Upper lobe of left lung (tissue), 6 donors: ENCODE measurements around the gene MARK3. TPM values are rescaled to one million over a fixed set of nuclear protein-coding genes. Genes with fewer than 3 reads are reported as not detected.

ENCODE experiments used
- ATAC-seq, 2 donors: fragments of 200-7000 bp; cut with Tn5 transposase; one replicate each; pipeline ENCODE4 v1.9.1; 2022; ENCODE audit warnings: mild to moderate bottlenecking in 2 of 2, moderate library complexity in 2 of 2; ENCODE audit not compliant: low FRiP score in 2 of 2
- DNase-seq, 2 donors: peaks; one replicate each; pipeline ENCODE4 v3.0.0-alpha.2; 2019 to 2020
- H3K27ac ChIP-seq, 4 donors: fragments of 200-600 bp; sonication (generic); one replicate each; pipeline ENCODE4 v1.5.1; 2016 to 2019
- H3K27me3 ChIP-seq, 4 donors: fragments of 200-600 bp; sonication (generic); one replicate each; pipeline ENCODE4 v1.5.1; 2017 to 2019
- H3K36me3 ChIP-seq, 4 donors: fragments of 200-600 bp; sonication (generic); one replicate each; pipeline ENCODE4 v1.5.1; 2016 to 2019
- H3K4me1 ChIP-seq, 4 donors: fragments of 200-600 bp; sonication (generic); one replicate each; pipeline ENCODE4 v1.5.1; 2018 to 2019
- H3K4me3 ChIP-seq, 4 donors: fragments of 200-600 bp; sonication (generic); one replicate each; pipeline ENCODE4 v1.5.1; 2017 to 2019; ENCODE audit warnings: mild to moderate bottlenecking in 2 of 4, moderate library complexity in 1 of 4
- H3K9me3 ChIP-seq, 4 donors: fragments of 200-600 bp; sonication (generic); one replicate each; pipeline ENCODE4 v1.5.1; 2018 to 2019
- EP300 ChIP-seq, 4 donors: sonication (generic); formaldehyde crosslinking; IDR thresholded peaks; one replicate each; pipeline ENCODE4 v1.5.1; 2017; ENCODE audit warnings: antibody characterized with exemption in 4 of 4, control low read depth in 2 of 4
- POLR2A ChIP-seq, 4 donors: fragments of 450-650 bp; IDR thresholded peaks; one replicate each; pipeline ENCODE4 v1.5.1; 2016 to 2017; ENCODE audit warnings: antibody characterized with exemption in 4 of 4, mild to moderate bottlenecking in 2 of 4
- POLR2AphosphoS5 ChIP-seq, 2 donors: sonication (generic); formaldehyde crosslinking; IDR thresholded peaks; one replicate each; pipeline ENCODE4 v1.5.1; 2017; ENCODE audit warnings: antibody characterized with exemption in 2 of 2
- WGBS, 2 donors: methylation state at CpG; one replicate each; pipeline ENCODE4 v1.1.5; 2017 to 2018; 5-methylcytosine and 5-hydroxymethylcytosine counted together
- total RNA-seq, 6 donors: library from RNA; depleted of rRNA in 4 of 6; stranded (reverse); fragments of >200 nt in 4 of 6; gene quantifications; one replicate each; pipeline versions ENCODE4 v1.1.0 to v1.2.1, GENCODE V29; 2016 to 2021
- TF ChIP-seq, protein P1 (sequence below), 6 experiments: fragments of 450-650 bp in 4 of 6; fragments of 200-600 bp in 2 of 6; sonication (generic) in 2 of 6; IDR thresholded peaks; one replicate each; pipeline ENCODE4 v1.5.1; 2016 to 2019; ENCODE audit warnings: antibody characterized with exemption in 6 of 6
- donor health status: DM: no; HTN: no; CAD: no; lungs with moderate emphysema.
- donor health status: DM: no; HTN: yes; CAD: no; lungs with severe emphysema.

MARK3 gene
- total RNA-seq, 6 donors from 2014 or later = 84.5 to 190 (median 132) TPM

DNA sequence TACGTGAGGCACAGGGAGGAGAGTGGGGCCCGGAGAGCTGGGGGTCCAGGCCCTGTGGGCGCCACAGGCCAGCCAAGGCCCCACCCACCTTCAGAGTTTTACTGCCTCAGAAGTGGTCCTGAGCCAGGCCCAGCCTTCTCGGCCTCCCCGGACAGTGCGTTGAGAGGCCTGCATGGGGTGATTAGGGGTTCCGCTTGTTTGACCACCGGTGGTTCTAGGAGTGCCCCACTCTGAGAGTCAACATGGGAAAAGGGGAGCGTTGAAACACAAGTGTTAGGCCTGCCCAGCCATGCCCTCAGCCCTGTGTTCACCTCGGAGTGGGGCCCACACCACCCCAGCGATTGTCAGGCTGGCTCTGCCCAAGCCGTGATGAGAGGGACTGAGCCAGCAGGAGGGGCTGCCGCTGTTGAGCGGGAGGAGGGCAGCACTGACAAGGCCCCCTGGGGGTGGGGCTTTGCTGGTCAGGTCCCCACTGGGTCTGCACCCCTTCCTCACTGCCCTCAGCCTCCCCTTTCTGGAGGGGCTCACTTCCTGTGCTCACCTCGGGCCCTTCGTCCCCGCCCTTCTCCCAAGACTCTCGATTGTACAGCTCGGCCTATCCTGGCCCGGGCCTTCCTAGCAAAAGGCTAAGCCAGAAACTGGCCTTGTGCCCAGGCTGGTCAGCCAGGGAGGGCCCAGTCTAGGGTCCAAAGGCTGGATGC lies 132.7 kb downstream of the MARK3 start:
- peak overlapping the region in 3 of 4 donors; percentile 43 to 61 (median 52) for H3K27ac ChIP-seq
- DNase-seq = no peak

DNA sequence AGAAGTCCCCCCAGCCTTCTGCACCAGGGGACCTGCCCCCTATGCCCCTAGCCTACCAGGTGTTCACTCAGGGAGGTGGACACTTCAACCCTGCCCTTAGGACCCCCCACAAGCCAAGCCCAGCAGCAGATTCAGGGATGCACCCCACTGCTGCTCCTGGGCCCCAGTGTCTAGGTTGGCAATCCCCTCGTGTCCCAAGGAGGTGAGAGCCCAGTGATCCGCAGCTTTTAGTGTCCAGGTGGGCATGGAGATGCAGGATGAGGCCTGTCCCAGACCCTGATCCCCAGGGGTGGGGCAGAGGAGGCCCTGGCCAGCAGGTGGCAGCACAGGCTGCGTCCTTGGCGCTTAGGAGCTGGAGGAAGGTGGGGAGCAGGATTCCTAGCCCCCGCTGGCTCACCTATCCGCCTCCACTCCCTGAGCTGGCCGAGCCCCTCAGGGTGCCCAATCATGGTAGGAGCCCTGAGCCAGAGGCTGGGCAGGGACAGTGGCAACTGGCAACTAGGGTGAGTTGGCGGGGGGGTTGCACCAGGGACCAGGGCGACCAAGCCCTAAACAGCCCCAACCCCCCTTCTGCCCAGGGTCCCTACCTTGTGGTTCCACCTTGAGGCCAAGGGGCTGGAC lies 133.3 kb downstream of the MARK3 start:
- no peaks in the 10 kb centered on the region for H3K9me3 ChIP-seq
- peaks cover 51 to 61% (median 55%) of the 10 kb centered on the region in 4 donors for H3K4me1 ChIP-seq
- no peak overlapping the region for H3K4me3 ChIP-seq
- 31 to 48% methylated on average over 2 to 8 of the region's 9 CpGs for WGBS, 2 donors
- peak; percentile 62 to 93 for DNase-seq
- peak; percentile 53 to 76 for ATAC-seq
- no peaks in the 10 kb centered on the region for H3K36me3 ChIP-seq
- H3K27me3 ChIP-seq = peaks cover 0 to 20% (median 11%) of the 10 kb centered on the region in 4 donors
- H3K27ac ChIP-seq = peak overlapping the region in 3 of 4 donors; percentile 43 to 61 (median 52)
- TF ChIP-seq POLR2AphosphoS5 (IDR thresholded peaks at IDR 0.05) = no peak
- TF ChIP-seq, protein P1, sequence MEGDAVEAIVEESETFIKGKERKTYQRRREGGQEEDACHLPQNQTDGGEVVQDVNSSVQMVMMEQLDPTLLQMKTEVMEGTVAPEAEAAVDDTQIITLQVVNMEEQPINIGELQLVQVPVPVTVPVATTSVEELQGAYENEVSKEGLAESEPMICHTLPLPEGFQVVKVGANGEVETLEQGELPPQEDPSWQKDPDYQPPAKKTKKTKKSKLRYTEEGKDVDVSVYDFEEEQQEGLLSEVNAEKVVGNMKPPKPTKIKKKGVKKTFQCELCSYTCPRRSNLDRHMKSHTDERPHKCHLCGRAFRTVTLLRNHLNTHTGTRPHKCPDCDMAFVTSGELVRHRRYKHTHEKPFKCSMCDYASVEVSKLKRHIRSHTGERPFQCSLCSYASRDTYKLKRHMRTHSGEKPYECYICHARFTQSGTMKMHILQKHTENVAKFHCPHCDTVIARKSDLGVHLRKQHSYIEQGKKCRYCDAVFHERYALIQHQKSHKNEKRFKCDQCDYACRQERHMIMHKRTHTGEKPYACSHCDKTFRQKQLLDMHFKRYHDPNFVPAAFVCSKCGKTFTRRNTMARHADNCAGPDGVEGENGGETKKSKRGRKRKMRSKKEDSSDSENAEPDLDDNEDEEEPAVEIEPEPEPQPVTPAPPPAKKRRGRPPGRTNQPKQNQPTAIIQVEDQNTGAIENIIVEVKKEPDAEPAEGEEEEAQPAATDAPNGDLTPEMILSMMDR (IDR thresholded peaks at IDR 0.05) = peak; percentile 79 to 93 (median 89)

More for the DNA sequence above, 132.7 kb downstream of the MARK3 start:
- peaks cover 53 to 63% (median 56%) of the 10 kb centered on the region in 4 donors for H3K4me1 ChIP-seq
- H3K36me3 ChIP-seq = no peaks in the 10 kb centered on the region
- peaks cover 0 to 14% (median 9%) of the 10 kb centered on the region in 4 donors for H3K27me3 ChIP-seq
- no peaks in the 10 kb centered on the region for H3K9me3 ChIP-seq
- no peak for TF ChIP-seq EP300 (IDR thresholded peaks at IDR 0.05)
- peak in 1 of 2 donors; percentile 1 for ATAC-seq
- 45 to 52% methylated on average over 18 to 20 of the region's 20 CpGs for WGBS, 2 donors
- no peak overlapping the region for H3K4me3 ChIP-seq

DNA sequence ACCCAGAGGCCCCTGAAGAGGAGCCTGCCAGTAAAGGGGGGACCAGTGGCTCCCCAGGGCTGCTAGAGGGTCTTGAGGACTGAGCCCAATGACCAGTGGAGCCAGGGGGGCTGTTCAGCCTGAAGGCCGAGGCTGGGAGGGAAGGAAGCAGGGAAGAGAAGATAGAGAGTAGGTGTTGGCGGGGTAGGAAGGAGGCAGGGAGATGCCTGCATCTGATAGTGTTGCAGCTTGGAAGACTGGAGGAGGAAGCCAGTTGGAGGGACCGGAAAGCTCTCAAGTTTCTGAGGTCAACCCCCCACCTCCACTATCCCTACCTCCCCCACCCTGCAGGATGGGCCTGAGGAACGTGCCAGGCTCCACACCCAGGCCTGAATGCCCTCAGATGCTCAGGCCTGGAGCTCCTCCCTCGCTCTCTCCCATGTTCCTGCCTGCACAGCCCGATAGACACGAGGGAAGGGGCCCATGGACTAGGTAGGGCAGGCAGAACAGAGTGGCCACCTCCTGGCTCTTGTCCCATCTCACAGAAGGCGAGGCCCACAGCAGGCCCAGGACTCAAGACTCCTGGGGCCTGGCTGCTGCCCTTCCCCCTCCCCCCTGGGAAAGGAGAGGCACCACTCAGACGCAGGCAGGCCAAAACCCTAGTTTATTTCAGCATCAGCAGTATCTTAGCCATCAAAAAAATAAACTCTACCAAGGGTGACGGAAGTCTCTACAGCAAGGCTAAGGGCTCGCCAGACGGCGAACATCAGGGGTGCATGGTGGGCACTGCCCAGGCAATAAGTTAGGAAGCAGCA lies 134.0 kb downstream of the MARK3 start:
- Histone ChIP-seq H3K9me3 (no peaks in the 10 kb centered on the region), H3K27me3 (peaks cover 0 to 20% (median 11%) of the 10 kb centered on the region in 4 donors), H3K27ac (peak overlapping the region in 2 of 4 donors; percentile 41 to 42), H3K4me3 (no peak overlapping the region), H3K36me3 (no peaks in the 10 kb centered on the region), H3K4me1 (peaks cover 49 to 56% (median 50%) of the 10 kb centered on the region in 4 donors)
- WGBS, 2 donors = 42 to 48% methylated on average over 11 to 13 of the region's 13 CpGs
- TF ChIP-seq POLR2A (IDR thresholded peaks at IDR 0.05) (no peak), EP300 (IDR thresholded peaks at IDR 0.05) (no peak)
- DNase-seq (no peak), ATAC-seq (no peak)

DNA sequence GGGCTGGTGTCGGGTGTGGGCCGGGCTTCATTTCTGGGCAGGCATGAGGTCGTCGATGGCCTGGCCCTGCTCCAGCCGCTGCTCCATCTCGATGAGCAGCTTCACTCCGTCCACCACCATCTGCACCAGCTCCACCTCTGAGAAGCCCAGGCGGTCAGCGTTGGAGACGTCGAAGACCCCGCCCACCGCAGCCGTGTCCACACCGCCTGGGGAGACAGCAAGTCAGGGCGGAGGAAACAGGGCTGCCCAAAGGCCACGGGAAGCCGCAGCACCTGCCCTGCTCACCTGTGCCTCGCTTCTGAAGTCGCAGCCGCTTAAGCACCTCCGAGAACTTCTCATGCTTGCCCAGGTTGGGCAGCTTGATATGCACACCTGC lies 134.6 kb downstream of the MARK3 start:
- peak in 1 of 2 donors; percentile 85 for DNase-seq
- H3K36me3 ChIP-seq = no peaks in the 10 kb centered on the region
- no peak for TF ChIP-seq EP300 (IDR thresholded peaks at IDR 0.05)
- TF ChIP-seq POLR2AphosphoS5 (IDR thresholded peaks at IDR 0.05) = no peak
- TF ChIP-seq, protein P1 (IDR thresholded peaks at IDR 0.05) = no peak
- no peak for TF ChIP-seq POLR2A (IDR thresholded peaks at IDR 0.05)
- H3K4me1 ChIP-seq = peaks cover 49 to 56% (median 50%) of the 10 kb centered on the region in 4 donors
- H3K4me3 ChIP-seq = no peak overlapping the region
- peak overlapping the region in 3 of 4 donors; percentile 77 to 83 (median 80) for H3K27ac ChIP-seq
- ATAC-seq = no peak
- no peaks in the 10 kb centered on the region for H3K9me3 ChIP-seq
- peaks cover 0 to 20% (median 11%) of the 10 kb centered on the region in 4 donors for H3K27me3 ChIP-seq
- 58 to 76% methylated on average over 17 to 22 of the region's 22 CpGs for WGBS, 2 donors

DNA sequence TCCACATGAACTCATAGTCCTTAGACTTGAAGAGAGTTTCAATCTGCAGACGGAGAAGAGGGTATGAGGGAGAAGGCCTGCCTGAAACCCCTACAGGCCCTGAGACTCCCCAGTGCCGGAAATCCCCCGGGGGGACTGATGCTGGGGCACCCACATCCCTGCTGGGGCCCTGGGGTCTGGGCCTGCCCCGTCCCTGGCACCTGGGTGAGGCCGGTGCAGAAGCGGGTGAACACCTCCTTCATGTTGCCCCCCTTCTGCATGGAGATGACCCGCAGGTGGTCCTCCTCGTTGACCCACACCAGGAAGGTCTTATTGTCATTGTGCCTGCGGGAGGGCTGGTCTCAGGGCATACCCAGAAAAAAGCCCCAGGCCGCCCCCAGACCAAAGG lies 135.0 kb downstream of the MARK3 start:
- 61 to 73% methylated on average over 5 to 10 of the region's 10 CpGs for WGBS, 2 donors
- Histone ChIP-seq H3K4me3 (peak overlapping the region in 3 of 4 donors; percentile 59 to 61 (median 61)), H3K4me1 (peaks cover 49 to 56% (median 50%) of the 10 kb centered on the region in 4 donors), H3K27me3 (peaks cover 0 to 20% (median 11%) of the 10 kb centered on the region in 4 donors), H3K9me3 (no peaks in the 10 kb centered on the region), H3K36me3 (no peaks in the 10 kb centered on the region), H3K27ac (peak overlapping the region in 3 of 4 donors; percentile 77 to 83 (median 80))
- TF ChIP-seq, protein P1 (IDR thresholded peaks at IDR 0.05) = no peak
- TF ChIP-seq POLR2A (IDR thresholded peaks at IDR 0.05) (no peak), EP300 (IDR thresholded peaks at IDR 0.05) (no peak), POLR2AphosphoS5 (IDR thresholded peaks at IDR 0.05) (no peak)
- ATAC-seq = no peak
- DNase-seq = no peak
